NCI-H1436 treated with DMSO at 0.1 percent for 48 hours (cell line): ENCODE data around the gene MANSC1.
"Not testable (repeated sequence)": the region's sequence is repeated elsewhere in the genome, so short reads cannot be mapped to it uniquely, and the experiment has no call there.

ENCODE experiments used
- DNase-seq: peaks from one replicate; lab custom pipeline; 2025; lab: John Stamatoyannopoulos, UW

The MANSC1 gene

GRCh38 chr12:12323591-12323990 lies 26.5 kb downstream of the MANSC1 start:
- no peak for DNase-seq

- DNase-seq = no peak
Observed at GRCh38 chr12:12323118-12323517, 26.9 kb downstream of the MANSC1 start.

GRCh38 chr12:12319451-12320183 lies 30.4 kb downstream of the MANSC1 start:
- no peak for DNase-seq

- DNase-seq = no peak
Observed at GRCh38 chr12:12315838-12316237, 34.2 kb downstream of the MANSC1 start.

- DNase-seq = not testable (repeated sequence)
Observed at GRCh38 chr12:12310695-12311094, 39.3 kb downstream of the MANSC1 start.

GRCh38 chr12:12305568-12306300 lies 44.3 kb downstream of the MANSC1 start:
- DNase-seq = no peak

GRCh38 chr12:12302976-12303375 lies 47.1 kb downstream of the MANSC1 start:
- DNase-seq = no peak

- no peak for DNase-seq
Observed at GRCh38 chr12:12301122-12301521, 48.9 kb downstream of the MANSC1 start.

- no peak for DNase-seq
Observed at GRCh38 chr12:12297201-12297830, 52.7 kb downstream of the MANSC1 start.

- DNase-seq = no peak
Observed at GRCh38 chr12:12294215-12295005, 55.6 kb downstream of the MANSC1 start.

- DNase-seq = no peak
Observed at GRCh38 chr12:12290206-12290605, 59.8 kb downstream of the MANSC1 start.

- DNase-seq = no peak
Observed at GRCh38 chr12:12286441-12286840, 63.6 kb downstream of the MANSC1 start.

- no peak for DNase-seq
Observed at GRCh38 chr12:12282761-12283425, 67.1 kb downstream of the MANSC1 start.

GRCh38 chr12:12282202-12282601 lies 67.8 kb downstream of the MANSC1 start:
- DNase-seq = no peak

GRCh38 chr12:12281134-12281533 lies 68.9 kb downstream of the MANSC1 start:
- no peak for DNase-seq

GRCh38 chr12:12278899-12279298 lies 71.1 kb downstream of the MANSC1 start:
- no peak for DNase-seq
